OCI-LY7 (cell line): ENCODE data around the gene CCL14. TPM values are rescaled to one million over a fixed set of nuclear protein-coding genes. Genes with fewer than 3 reads are reported as not detected.

Source experiments
- BruUV-seq: library from RNA; stranded (reverse); fragments of 400-500 nt; replicated peaks from 2 replicates; lab custom pipeline; 2021; lab: Mats Ljungman, UMichigan
- CTCF ChIA-PET: fragments of 300-600 bp; sonication (Branson Sonifier 250); formaldehyde crosslinking; loops from one replicate; lab custom pipeline; 2022; ENCODE audit warnings: antibody characterized with exemption; ENCODE audit not compliant: unreplicated experiment; lab: Charles Lee
- POLR2A ChIA-PET: fragments of 300-600 bp; sonication (Branson Sonifier 250); formaldehyde crosslinking; loops from one replicate; lab custom pipeline; 2022; ENCODE audit warnings: antibody characterized with exemption; lab: Charles Lee
- DNase-seq: peaks from one replicate; pipeline ENCODE4 v3.0.0-alpha.2; 2015; ENCODE audit warnings: low spot score
- H2AFZ ChIP-seq: fragments of 200-600 bp; sonication (generic), shearing (Covaris generic); 2 replicates; pipeline ENCODE4 v1.6.1; 2014; ENCODE audit warnings: mild to moderate bottlenecking, antibody characterized with exemption, low read length, moderate library complexity
- H3K27ac ChIP-seq: fragments of 200-600 bp; sonication (generic); 2 replicates; pipeline ENCODE4 v1.5.1; 2014; ENCODE audit warnings: mixed run types, low read depth, mild to moderate bottlenecking, moderate library complexity, low read length, inconsistent platforms; ENCODE audit not compliant: poor library complexity, severe bottlenecking
- H3K36me3 ChIP-seq: fragments of 200-600 bp; sonication (generic); 2 replicates; pipeline ENCODE4 v1.6.1; 2014; ENCODE audit warnings: mild to moderate bottlenecking, antibody characterized with exemption, low read length, moderate library complexity, mixed read lengths; ENCODE audit not compliant: insufficient read depth
- H3K4me1 ChIP-seq: fragments of 200-600 bp; sonication (generic); 2 replicates; pipeline ENCODE4 v1.5.1; 2014; ENCODE audit warnings: mild to moderate bottlenecking, low read length; ENCODE audit not compliant: insufficient read depth, poor library complexity, severe bottlenecking
- H3K4me2 ChIP-seq: fragments of 200-600 bp; sonication (generic); 2 replicates; pipeline ENCODE4 v1.6.1; 2014; ENCODE audit warnings: mild to moderate bottlenecking, low read length
- H3K4me3 ChIP-seq: fragments of 200-600 bp; sonication (generic); 2 replicates; pipeline ENCODE4 v1.5.1; 2014; ENCODE audit warnings: mild to moderate bottlenecking, low read depth, low read length; ENCODE audit not compliant: poor library complexity, severe bottlenecking
- H3K79me2 ChIP-seq: fragments of 200-600 bp; sonication (generic); 2 replicates; pipeline ENCODE4 v1.6.1; 2016; ENCODE audit warnings: low read depth, mild to moderate bottlenecking, low read length, moderate library complexity, mixed read lengths; ENCODE audit not compliant: insufficient read depth
- H3K9me2 ChIP-seq: fragments of 200-600 bp; sonication (generic); 2 replicates; pipeline ENCODE4 v1.6.1; 2016; ENCODE audit warnings: mild to moderate bottlenecking, low read length, mixed read lengths; ENCODE audit not compliant: insufficient read depth
- H3K9me3 ChIP-seq: fragments of 200-600 bp; sonication (generic); 2 replicates; pipeline ENCODE4 v1.6.1; 2014; ENCODE audit warnings: mild to moderate bottlenecking, mixed run types, low read length, mixed read lengths
- H4K20me1 ChIP-seq: fragments of 200-600 bp; sonication (generic); 2 replicates; pipeline ENCODE4 v1.6.1; 2014; ENCODE audit warnings: mild to moderate bottlenecking, antibody characterized with exemption, low read length, moderate library complexity, mixed read lengths; ENCODE audit not compliant: insufficient read depth
- EZH2phosphoT487 ChIP-seq: fragments of 200-600 bp; sonication (generic); IDR thresholded peaks from 2 replicates; pipeline ENCODE4 v1.6.1; 2018; ENCODE audit warnings: low read depth, borderline replicate concordance, mild to moderate bottlenecking, mixed run types, antibody characterized with exemption, low read length, moderate library complexity, mixed read lengths
- intact Hi-C: fragments of 100-400 bp; cut with micrococcal nuclease; formaldehyde crosslinking; loops from one replicate; pipeline ENCODE4 v1.10.0; 2022; ENCODE audit not compliant: unreplicated experiment
- total RNA-seq, 2 experiments: library from RNA; depleted of rRNA in 1 of 2; stranded (reverse); fragments of >200 nt in 1 of 2; shearing (Covaris generic) in 1 of 2; gene quantifications; 2 replicates each; pipeline ENCODE4 v1.2.3, GENCODE V29; 2014 to 2022
- TF ChIP-seq, protein P1 (sequence below): fragments of 200-600 bp; sonication (generic); conservative IDR thresholded peaks from 2 replicates; pipeline ENCODE4 v1.5.1; 2014; ENCODE audit warnings: mild to moderate bottlenecking, antibody characterized with exemption, low read length, moderate library complexity, mixed read lengths

Gene CCL14
- total RNA-seq, 2 experiments from 2014 or later, result not detected

DNA sequence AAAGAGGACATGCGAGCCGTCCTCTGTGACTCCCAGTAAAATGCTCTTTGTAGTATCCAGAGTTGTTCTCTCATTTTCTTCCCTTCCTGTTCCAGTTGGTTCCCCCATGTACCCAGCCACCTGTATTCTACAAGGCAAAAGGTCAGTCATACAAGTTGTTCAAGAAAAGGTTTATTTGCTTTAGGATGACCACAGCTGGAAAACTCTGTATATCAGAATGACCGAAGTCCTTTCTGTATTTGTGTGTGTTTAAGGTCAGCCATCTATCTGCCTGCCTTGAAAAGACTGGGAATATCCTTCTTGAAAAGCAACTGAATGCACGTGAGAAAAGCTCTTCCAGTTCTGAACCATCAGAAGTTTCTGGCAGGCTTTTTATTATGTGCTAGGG, 13.6 kb downstream of the CCL14 start:
- ChIA-PET CTCF (no interaction called here), POLR2A (interaction anchor here (0.6 to 0.7 kb wide), 2 partner anchors 28 to 224 kb away, joined by 3 to 8 read pairs; partner anchors contain the start of gene CCL15)
- Histone ChIP-seq H4K20me1 (no peaks in the 10 kb centered on the region), H3K36me3 (no peaks in the 10 kb centered on the region), H3K4me1 (no peaks in the 10 kb centered on the region), H3K4me3 (no peak overlapping the region), H3K4me2 (no peak overlapping the region), H3K9me3 (no peaks in the 10 kb centered on the region), H3K9me2 (no peaks in the 10 kb centered on the region), H3K27ac (no peak overlapping the region), H3K79me2 (no peaks in the 10 kb centered on the region), H2AFZ (no peak overlapping the region)
- intact Hi-C loops, result loop anchor here (10.0 kb wide), 1 partner anchor 102 kb away; no protein-coding TSS in a partner anchor
- no TSS peak for BruUV-seq
- no peak for DNase-seq
- TF ChIP-seq EZH2phosphoT487, result no peak
- TF ChIP-seq, protein P1, sequence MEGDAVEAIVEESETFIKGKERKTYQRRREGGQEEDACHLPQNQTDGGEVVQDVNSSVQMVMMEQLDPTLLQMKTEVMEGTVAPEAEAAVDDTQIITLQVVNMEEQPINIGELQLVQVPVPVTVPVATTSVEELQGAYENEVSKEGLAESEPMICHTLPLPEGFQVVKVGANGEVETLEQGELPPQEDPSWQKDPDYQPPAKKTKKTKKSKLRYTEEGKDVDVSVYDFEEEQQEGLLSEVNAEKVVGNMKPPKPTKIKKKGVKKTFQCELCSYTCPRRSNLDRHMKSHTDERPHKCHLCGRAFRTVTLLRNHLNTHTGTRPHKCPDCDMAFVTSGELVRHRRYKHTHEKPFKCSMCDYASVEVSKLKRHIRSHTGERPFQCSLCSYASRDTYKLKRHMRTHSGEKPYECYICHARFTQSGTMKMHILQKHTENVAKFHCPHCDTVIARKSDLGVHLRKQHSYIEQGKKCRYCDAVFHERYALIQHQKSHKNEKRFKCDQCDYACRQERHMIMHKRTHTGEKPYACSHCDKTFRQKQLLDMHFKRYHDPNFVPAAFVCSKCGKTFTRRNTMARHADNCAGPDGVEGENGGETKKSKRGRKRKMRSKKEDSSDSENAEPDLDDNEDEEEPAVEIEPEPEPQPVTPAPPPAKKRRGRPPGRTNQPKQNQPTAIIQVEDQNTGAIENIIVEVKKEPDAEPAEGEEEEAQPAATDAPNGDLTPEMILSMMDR, result no peak

DNA sequence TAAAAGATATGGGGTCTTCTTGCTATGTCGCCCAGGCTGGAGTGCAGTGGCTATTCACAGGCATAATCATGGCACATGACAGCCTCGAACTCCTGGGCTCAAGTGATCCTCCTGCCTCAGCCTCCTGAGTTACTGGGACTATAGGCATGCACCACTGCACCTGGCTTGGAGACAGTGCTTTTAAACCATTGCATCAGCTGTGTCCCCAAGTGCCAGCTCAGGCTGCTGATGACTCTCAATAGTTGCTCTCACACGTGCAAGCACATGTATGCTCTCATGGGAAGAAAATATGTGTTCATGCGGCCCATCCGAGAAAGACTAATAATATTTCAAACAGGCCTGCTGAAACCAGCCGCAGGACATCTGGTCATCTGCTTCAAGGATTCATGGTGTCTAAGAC, 14.0 kb downstream of the CCL14 start:
- no peaks in the 10 kb centered on the region for H3K9me2 ChIP-seq
- no peaks in the 10 kb centered on the region for H3K9me3 ChIP-seq
- H4K20me1 ChIP-seq, result no peaks in the 10 kb centered on the region
- intact Hi-C loops, result loop anchor here (10.0 kb wide), 1 partner anchor 102 kb away; no protein-coding TSS in a partner anchor
- H3K4me1 ChIP-seq, result no peaks in the 10 kb centered on the region
- H3K36me3 ChIP-seq, result no peaks in the 10 kb centered on the region
- ChIA-PET POLR2A (interaction anchor here (0.6 kb wide), 1 partner anchor 225 kb away, joined by 3 read pairs; no protein-coding TSS in a partner anchor), CTCF (no interaction called here)
- no peaks in the 10 kb centered on the region for H3K79me2 ChIP-seq
- BruUV-seq, result no TSS peak
- no peak for TF ChIP-seq EZH2phosphoT487
- TF ChIP-seq, protein P1, result no peak
- no peak overlapping the region for H2AFZ ChIP-seq
- H3K4me3 ChIP-seq, result no peak overlapping the region
- no peak overlapping the region for H3K4me2 ChIP-seq
- H3K27ac ChIP-seq, result no peak overlapping the region
- DNase-seq, result no peak

DNA sequence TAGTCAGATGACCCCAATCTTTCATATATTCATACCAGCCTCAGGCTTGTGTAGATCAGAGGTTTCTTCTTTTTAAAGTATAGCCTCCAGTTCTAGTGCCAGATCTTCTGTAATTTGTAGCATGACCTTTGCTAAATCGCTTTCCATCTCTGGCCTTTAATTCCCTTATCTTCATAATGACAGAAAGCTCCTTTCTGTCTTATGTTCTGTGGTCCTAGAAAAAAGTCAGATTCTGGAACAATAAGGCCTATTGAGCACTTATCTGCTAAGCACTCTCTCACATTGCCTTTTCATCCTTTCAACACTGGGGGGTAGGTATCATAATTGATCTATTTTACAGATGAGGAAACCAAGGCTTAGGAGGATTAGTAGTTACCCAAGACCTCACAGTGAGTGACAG, 14.5 kb downstream of the CCL14 start:
- Histone ChIP-seq H3K36me3 (no peaks in the 10 kb centered on the region), H3K9me3 (no peaks in the 10 kb centered on the region), H3K27ac (no peak overlapping the region), H3K9me2 (no peaks in the 10 kb centered on the region), H3K4me2 (no peak overlapping the region), H3K79me2 (no peaks in the 10 kb centered on the region), H3K4me3 (no peak overlapping the region), H4K20me1 (no peaks in the 10 kb centered on the region), H3K4me1 (no peaks in the 10 kb centered on the region), H2AFZ (no peak overlapping the region)
- CTCF ChIA-PET, result no interaction called here
- BruUV-seq, result no TSS peak
- TF ChIP-seq EZH2phosphoT487, result no peak
- TF ChIP-seq, protein P1, result no peak
- intact Hi-C loops, result loop anchor here (10.0 kb wide), 1 partner anchor 103 kb away; no protein-coding TSS in a partner anchor
- POLR2A ChIA-PET, result interaction anchor here (0.6 kb wide), 1 partner anchor 175 kb away, joined by 3 read pairs; no protein-coding TSS in a partner anchor
- DNase-seq, result no peak
